HEK293 (cell line): ENCODE measurements around the gene CAPN15.
"Not testable (repeated sequence)": the region's sequence is repeated elsewhere in the genome, so short reads cannot be mapped to it uniquely, and the experiment has no call there.

Experiments used
- CTCF ChIA-PET: fragments of 350-600 bp; formaldehyde crosslinking; extraction: SDS; loops from one replicate; lab custom pipeline; 2021; ENCODE audit warnings: antibody characterized with exemption; lab: Yijun Ruan, JAX
- POLR2A ChIA-PET: fragments of 300-600 bp; formaldehyde crosslinking; extraction: SDS; loops from one replicate; lab custom pipeline; 2020; ENCODE audit warnings: antibody characterized with exemption, inconsistent platforms; lab: Yijun Ruan, JAX
- H3K27ac ChIP-seq: fragments of 200-500 bp; sonication (Bioruptor generic); 2 replicates; pipeline ENCODE4 v1.5.1; 2014; ENCODE audit warnings: low read depth, low read length, control low read depth, inconsistent platforms; ENCODE audit errors: extremely low read depth
- H3K36me3 ChIP-seq, 2 experiments: fragments of 200-500 bp in 1 of 2; sonication (Bioruptor generic) in 1 of 2; 1 replicate in 1 of 2; 2 replicates in 1 of 2; pipeline ENCODE4 v1.5.1; 2014 to 2017; ENCODE audit warnings: inconsistent platforms in 2 of 2, low read length in 2 of 2; ENCODE audit not compliant: control insufficient read depth in 2 of 2, insufficient read depth in 1 of 2
- H3K4me1 ChIP-seq: fragments of 200-500 bp; sonication (Bioruptor generic); 2 replicates; pipeline ENCODE4 v1.5.1; 2014; ENCODE audit warnings: mild to moderate bottlenecking, low read length, inconsistent platforms; ENCODE audit not compliant: control insufficient read depth, insufficient read depth
- H3K4me3 ChIP-seq: 2 replicates; pipeline ENCODE4 v1.5.1; 2011; ENCODE audit warnings: low read depth, mild to moderate bottlenecking, control low read depth, low read length, moderate library complexity
- H3K9me3 ChIP-seq: fragments of 200-500 bp; sonication (Bioruptor generic); 2 replicates; pipeline ENCODE4 v1.5.1; 2014; ENCODE audit warnings: low read depth, low read length, inconsistent platforms; ENCODE audit not compliant: control insufficient read depth, insufficient read depth
- MZF1 ChIP-seq: fragments of 450-650 bp; formaldehyde crosslinking; IDR thresholded peaks from 2 replicates; pipeline ENCODE4 v1.5.1; 2017; ENCODE audit warnings: missing biosample characterization, missing genetic modification characterization, borderline replicate concordance
- ZEB2 ChIP-seq: fragments of 450-650 bp; formaldehyde crosslinking; IDR thresholded peaks from 2 replicates; pipeline ENCODE4 v1.5.1; 2016; ENCODE audit warnings: missing biosample characterization, missing genetic modification characterization
- ZFP69B ChIP-seq: fragments of 450-650 bp; formaldehyde crosslinking; IDR thresholded peaks from 2 replicates; pipeline ENCODE4 v1.5.1; 2016; ENCODE audit warnings: missing biosample characterization, missing genetic modification characterization
- ZNF221 ChIP-seq: fragments of 450-650 bp; formaldehyde crosslinking; IDR thresholded peaks from 2 replicates; pipeline ENCODE4 v1.5.1; 2017; ENCODE audit warnings: missing biosample characterization, missing genetic modification characterization, borderline replicate concordance
- ZNF239 ChIP-seq: fragments of 450-650 bp; formaldehyde crosslinking; IDR thresholded peaks from 2 replicates; pipeline ENCODE4 v1.5.1; 2016; ENCODE audit warnings: missing biosample characterization, missing genetic modification characterization
- ZNF600 ChIP-seq: fragments of 450-650 bp; formaldehyde crosslinking; IDR thresholded peaks from 2 replicates; pipeline ENCODE4 v1.5.1; 2016; ENCODE audit warnings: missing biosample characterization, missing genetic modification characterization
- ZNF626 ChIP-seq: fragments of 450-650 bp; sonication (Bioruptor Pico); formaldehyde crosslinking; IDR thresholded peaks from 2 replicates; pipeline ENCODE4 v1.5.1; 2018; ENCODE audit warnings: missing biosample characterization, missing genetic modification characterization, inconsistent platforms
- ZNF654 ChIP-seq: fragments of 450-650 bp; formaldehyde crosslinking; IDR thresholded peaks from 2 replicates; pipeline ENCODE4 v1.5.1; 2016; ENCODE audit warnings: low read depth, missing biosample characterization, missing genetic modification characterization
- ZSCAN30 ChIP-seq: fragments of 450-650 bp; IDR thresholded peaks from 2 replicates; pipeline ENCODE4 v1.5.1; 2018; ENCODE audit warnings: missing biosample characterization, mild to moderate bottlenecking, missing genetic modification characterization, moderate library complexity
- TF ChIP-seq, protein P1 (sequence below): fragments of 450-650 bp; formaldehyde crosslinking; conservative IDR thresholded peaks from 2 replicates; pipeline ENCODE4 v1.5.1; 2016; ENCODE audit warnings: low read depth, missing biosample characterization, missing genetic modification characterization
- TF ChIP-seq, protein P2 (sequence below): fragments of 450-650 bp; formaldehyde crosslinking; IDR thresholded peaks from 2 replicates; pipeline ENCODE4 v1.5.1; 2016; ENCODE audit warnings: missing biosample characterization, missing genetic modification characterization
- TF ChIP-seq, protein P3 (sequence below): fragments of 450-650 bp; formaldehyde crosslinking; IDR thresholded peaks from 2 replicates; pipeline ENCODE4 v1.5.1; 2016; ENCODE audit warnings: missing biosample characterization, missing genetic modification characterization
- TF ChIP-seq, protein P4 (sequence below): fragments of 450-650 bp; formaldehyde crosslinking; IDR thresholded peaks from 2 replicates; pipeline ENCODE4 v1.5.1; 2016; ENCODE audit warnings: missing biosample characterization, missing genetic modification characterization, low read depth

CAPN15 gene

DNA sequence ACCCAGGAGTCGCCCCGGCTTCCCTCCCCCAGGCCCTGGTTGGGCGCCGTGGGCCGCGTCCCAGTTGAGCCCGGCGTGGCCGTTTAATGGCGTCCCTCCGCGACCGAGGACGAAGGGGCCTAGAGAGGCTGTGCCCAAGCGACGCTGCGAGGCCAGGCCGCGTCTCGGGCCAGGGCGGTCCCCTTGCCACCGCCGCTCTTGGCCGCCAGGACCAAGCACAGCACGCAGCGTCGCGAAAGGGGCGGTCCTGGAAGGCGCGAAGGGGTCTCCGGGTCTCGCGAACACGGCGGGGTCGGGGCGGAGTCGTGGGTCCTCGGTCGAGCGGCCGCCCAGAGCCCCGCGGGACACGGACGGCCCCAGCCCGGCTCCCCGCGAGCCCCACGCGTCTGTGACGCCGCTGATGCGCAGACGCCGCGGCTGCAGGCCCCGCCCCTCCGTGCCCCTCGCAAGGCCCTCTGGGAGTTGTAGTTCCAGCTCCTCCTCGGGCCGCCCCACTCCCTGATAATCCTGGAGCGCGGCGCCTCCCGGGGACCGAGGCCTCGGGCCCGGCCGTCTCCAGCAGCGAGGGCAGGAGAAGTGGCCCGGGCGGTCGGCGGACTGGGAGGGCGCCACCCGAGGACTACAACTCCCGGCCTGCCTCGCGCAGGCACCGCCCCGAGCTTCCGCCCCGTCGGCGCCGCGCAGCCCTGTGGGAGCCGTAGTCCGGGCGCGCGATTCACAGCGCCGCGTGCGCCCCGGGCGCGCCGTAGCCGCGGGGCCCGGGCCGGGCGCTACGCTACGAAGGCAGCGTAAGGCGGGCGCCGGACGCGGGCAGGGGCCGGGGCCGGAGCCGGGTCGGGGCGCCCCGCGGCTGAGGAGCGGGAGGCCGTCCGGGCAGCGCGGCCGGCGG lies at the start of gene CAPN15 (continued):
- no peak; the same call in 1 of the 2 replicates for TF ChIP-seq ZSCAN30 (tag by site-specific recombination)
- TF ChIP-seq ZNF600: no peak
- TF ChIP-seq ZNF654 (tag by site-specific recombination): no peak
- peak; percentile 80 for TF ChIP-seq ZEB2 (tag by site-specific recombination)
- TF ChIP-seq, protein P1, sequence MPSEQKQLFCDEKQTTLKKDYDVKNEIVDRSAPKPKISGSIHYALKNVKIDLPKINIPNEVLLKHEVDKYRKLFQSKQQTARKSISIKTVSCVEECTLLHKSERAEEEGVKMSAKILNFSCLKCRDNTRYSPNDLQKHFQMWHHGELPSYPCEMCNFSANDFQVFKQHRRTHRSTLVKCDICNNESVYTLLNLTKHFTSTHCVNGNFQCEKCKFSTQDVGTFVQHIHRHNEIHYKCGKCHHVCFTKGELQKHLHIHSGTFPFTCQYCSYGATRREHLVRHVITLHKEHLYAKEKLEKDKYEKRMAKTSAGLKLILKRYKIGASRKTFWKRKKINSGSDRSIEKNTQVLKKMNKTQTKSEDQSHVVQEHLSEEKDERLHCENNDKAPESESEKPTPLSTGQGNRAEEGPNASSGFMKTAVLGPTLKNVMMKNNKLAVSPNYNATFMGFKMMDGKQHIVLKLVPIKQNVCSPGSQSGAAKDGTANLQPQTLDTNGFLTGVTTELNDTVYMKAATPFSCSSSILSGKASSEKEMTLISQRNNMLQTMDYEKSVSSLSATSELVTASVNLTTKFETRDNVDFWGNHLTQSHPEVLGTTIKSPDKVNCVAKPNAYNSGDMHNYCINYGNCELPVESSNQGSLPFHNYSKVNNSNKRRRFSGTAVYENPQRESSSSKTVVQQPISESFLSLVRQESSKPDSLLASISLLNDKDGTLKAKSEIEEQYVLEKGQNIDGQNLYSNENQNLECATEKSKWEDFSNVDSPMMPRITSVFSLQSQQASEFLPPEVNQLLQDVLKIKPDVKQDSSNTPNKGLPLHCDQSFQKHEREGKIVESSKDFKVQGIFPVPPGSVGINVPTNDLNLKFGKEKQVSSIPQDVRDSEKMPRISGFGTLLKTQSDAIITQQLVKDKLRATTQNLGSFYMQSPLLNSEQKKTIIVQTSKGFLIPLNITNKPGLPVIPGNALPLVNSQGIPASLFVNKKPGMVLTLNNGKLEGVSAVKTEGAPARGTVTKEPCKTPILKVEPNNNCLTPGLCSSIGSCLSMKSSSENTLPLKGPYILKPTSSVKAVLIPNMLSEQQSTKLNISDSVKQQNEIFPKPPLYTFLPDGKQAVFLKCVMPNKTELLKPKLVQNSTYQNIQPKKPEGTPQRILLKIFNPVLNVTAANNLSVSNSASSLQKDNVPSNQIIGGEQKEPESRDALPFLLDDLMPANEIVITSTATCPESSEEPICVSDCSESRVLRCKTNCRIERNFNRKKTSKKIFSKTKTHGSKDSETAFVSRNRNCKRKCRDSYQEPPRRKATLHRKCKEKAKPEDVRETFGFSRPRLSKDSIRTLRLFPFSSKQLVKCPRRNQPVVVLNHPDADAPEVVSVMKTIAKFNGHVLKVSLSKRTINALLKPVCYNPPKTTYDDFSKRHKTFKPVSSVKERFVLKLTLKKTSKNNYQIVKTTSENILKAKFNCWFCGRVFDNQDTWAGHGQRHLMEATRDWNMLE (tag by site-specific recombination): no peak
- TF ChIP-seq, protein P2, sequence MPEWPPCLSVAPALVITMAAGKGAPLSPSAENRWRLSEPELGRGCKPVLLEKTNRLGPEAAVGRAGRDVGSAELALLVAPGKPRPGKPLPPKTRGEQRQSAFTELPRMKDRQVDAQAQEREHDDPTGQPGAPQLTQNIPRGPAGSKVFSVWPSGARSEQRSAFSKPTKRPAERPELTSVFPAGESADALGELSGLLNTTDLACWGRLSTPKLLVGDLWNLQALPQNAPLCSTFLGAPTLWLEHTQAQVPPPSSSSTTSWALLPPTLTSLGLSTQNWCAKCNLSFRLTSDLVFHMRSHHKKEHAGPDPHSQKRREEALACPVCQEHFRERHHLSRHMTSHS (tag by site-specific recombination): no peak

DNA sequence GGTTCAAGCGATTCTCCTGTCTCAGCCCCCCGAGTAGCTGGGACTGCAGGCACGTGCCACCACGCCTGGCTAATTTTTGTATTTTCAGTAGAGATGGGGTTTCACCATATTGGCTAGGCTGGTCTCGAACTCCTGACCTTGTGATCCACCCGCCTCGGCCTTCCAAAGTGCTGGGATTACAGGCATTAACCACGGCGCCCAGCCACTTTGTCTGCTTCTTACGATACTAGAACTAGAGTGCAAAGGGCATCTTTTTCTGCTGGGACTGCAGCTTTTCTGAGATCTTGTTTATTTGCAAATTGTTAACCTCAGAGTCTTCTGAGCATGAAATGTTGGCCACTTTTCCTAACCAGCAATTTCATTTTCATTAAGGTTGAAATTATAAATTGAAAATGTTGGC lies 49.2 kb upstream of the CAPN15 start:
- POLR2A ChIA-PET, CTCF ChIA-PET, H3K9me3 ChIP-seq, H3K4me1 ChIP-seq, H3K27ac ChIP-seq, H3K4me3 ChIP-seq: not testable (repeated sequence)
- H3K36me3 ChIP-seq: peaks cover 0 to 29% of the 10 kb centered on the region in 2 experiments; a peak in 2 of 3 replicates

DNA sequence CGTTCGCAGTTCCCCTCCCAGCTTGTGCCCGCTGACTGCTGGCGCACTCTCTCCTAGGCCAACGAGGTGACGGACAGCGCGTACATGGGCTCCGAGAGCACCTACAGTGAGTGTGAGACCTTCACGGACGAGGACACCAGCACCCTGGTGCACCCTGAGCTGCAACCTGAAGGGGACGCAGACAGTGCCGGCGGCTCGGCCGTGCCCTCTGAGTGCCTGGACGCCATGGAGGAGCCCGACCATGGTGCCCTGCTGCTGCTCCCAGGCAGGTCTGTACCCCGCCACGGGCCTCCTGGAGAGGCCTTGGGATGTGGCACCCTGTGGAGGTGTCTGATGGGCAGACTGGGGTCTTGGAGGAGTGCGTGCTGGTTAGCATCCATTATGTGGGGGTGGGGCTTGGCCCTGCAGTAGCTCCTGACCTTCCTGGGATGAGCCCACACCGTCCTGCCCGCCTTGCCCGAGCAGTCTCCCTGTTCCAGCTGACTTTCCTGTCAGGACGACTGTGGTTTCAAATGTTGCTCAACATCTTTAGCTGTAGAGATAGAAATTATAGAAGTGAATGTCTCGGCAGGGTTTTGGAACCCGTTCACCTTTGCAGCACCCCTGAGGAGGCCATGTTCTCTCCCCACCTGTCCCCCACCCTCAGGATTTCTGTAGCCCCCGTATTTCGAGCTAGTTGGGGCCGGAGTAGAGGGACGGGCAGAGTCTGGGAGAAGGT lies 44.9 kb upstream of the CAPN15 start:
- no peak overlapping the region for H3K27ac ChIP-seq
- ChIA-PET POLR2A (no interaction called here), CTCF (no interaction called here)
- TF ChIP-seq, protein P3, sequence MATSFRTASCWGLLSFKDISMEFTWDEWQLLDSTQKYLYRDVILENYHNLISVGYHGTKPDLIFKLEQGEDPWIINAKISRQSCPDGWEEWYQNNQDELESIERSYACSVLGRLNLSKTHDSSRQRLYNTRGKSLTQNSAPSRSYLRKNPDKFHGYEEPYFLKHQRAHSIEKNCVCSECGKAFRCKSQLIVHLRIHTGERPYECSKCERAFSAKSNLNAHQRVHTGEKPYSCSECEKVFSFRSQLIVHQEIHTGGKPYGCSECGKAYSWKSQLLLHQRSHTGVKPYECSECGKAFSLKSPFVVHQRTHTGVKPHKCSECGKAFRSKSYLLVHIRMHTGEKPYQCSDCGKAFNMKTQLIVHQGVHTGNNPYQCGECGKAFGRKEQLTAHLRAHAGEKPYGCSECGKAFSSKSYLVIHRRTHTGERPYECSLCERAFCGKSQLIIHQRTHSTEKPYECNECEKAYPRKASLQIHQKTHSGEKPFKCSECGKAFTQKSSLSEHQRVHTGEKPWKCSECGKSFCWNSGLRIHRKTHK (tag by site-specific recombination): no peak
- TF ChIP-seq, protein P1 (tag by site-specific recombination): no peak
- TF ChIP-seq ZFP69B (tag by site-specific recombination): no peak
- TF ChIP-seq ZNF221 (tag by site-specific recombination): no peak
- no peak for TF ChIP-seq ZNF239 (tag by site-specific recombination)
- TF ChIP-seq, protein P4, sequence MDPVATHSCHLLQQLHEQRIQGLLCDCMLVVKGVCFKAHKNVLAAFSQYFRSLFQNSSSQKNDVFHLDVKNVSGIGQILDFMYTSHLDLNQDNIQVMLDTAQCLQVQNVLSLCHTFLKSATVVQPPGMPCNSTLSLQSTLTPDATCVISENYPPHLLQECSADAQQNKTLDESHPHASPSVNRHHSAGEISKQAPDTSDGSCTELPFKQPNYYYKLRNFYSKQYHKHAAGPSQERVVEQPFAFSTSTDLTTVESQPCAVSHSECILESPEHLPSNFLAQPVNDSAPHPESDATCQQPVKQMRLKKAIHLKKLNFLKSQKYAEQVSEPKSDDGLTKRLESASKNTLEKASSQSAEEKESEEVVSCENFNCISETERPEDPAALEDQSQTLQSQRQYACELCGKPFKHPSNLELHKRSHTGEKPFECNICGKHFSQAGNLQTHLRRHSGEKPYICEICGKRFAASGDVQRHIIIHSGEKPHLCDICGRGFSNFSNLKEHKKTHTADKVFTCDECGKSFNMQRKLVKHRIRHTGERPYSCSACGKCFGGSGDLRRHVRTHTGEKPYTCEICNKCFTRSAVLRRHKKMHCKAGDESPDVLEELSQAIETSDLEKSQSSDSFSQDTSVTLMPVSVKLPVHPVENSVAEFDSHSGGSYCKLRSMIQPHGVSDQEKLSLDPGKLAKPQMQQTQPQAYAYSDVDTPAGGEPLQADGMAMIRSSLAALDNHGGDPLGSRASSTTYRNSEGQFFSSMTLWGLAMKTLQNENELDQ (tag by site-specific recombination): no peak
- TF ChIP-seq MZF1: no peak
- TF ChIP-seq ZNF626: no peak

More for the DNA sequence above, 44.9 kb upstream of the CAPN15 start:
- Histone ChIP-seq H3K9me3 (no peaks in the 10 kb centered on the region), H3K36me3 (peaks cover 0 to 20% of the 10 kb centered on the region in 2 experiments; a peak in 2 of 3 replicates), H3K4me3 (no peak overlapping the region), H3K4me1 (peaks cover 5% of the 10 kb centered on the region)
